VCaP (cell line): ENCODE results near the gene KRT1.

Experiments used
- H3K27ac ChIP-seq: fragments of 450-650 bp; 2 replicates; pipeline ENCODE4 v1.5.1; 2017
- TF ChIP-seq, protein P1 (sequence below): fragments of 450-650 bp; conservative IDR thresholded peaks from 2 replicates; pipeline ENCODE4 v1.5.1; 2017; ENCODE audit warnings: mild to moderate bottlenecking, moderate library complexity

The KRT1 gene

DNA sequence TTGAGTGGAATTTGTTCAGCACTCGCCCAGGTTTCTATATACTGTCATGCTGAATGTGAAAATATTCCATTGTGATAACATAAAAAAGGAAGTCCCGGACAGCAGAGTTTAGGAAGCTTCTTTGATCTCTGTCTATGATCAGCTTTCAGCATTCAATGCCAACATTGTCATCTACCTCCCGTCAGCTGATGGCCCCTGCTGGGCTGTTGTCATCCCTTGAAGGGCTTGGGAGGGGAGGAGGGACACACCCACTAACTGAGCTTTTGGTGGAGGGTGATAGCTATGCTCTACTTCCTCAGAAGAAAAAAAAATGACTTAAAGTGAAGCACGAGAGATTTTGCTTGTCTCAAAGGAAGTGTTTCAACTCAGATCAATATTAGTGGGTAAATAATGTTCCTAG, 27.8 kb upstream of the KRT1 start:
- TF ChIP-seq, protein P1, sequence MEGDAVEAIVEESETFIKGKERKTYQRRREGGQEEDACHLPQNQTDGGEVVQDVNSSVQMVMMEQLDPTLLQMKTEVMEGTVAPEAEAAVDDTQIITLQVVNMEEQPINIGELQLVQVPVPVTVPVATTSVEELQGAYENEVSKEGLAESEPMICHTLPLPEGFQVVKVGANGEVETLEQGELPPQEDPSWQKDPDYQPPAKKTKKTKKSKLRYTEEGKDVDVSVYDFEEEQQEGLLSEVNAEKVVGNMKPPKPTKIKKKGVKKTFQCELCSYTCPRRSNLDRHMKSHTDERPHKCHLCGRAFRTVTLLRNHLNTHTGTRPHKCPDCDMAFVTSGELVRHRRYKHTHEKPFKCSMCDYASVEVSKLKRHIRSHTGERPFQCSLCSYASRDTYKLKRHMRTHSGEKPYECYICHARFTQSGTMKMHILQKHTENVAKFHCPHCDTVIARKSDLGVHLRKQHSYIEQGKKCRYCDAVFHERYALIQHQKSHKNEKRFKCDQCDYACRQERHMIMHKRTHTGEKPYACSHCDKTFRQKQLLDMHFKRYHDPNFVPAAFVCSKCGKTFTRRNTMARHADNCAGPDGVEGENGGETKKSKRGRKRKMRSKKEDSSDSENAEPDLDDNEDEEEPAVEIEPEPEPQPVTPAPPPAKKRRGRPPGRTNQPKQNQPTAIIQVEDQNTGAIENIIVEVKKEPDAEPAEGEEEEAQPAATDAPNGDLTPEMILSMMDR, result no peak

DNA sequence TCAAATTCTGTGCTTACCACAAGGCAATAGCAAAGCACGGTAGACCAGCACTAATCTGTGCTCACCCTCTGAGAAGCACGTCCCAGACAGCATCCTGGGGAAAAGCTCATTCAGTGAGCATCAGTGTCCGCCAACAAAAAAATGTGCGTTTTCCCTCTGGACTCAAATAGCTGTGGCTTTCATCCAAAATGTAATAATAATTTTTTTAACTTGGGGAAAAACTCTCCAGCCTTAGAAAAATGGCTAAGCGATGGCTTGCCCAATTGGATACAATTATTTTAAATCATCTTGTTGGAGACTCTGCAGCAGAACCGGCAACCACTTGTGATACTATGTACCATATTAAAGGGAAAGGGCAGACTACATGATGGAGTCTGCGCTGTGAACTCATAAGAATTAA, 24.3 kb upstream of the KRT1 start:
- H3K27ac ChIP-seq, result no peak overlapping the region
- TF ChIP-seq, protein P1, result no peak

More for the DNA sequence above, 27.8 kb upstream of the KRT1 start:
- no peak overlapping the region for H3K27ac ChIP-seq

DNA sequence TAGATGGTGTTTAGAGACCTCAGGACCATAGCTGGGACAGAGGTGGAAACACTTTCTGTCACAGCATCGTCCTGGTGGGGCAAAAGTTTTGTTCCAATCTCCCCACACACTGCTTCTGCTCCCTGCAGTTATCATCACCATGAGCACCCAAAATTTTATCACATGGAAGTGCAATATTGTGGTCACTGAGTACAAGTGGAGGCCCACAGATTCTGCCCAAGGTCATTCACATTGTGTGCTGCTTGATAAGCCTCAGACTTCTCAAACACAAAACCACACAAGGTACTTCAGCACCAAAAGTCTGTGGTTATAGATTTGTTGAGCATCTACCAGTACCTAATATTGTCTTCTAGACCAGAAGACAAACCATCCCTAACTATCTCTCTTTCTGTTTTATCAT, 23.7 kb upstream of the KRT1 start:
- TF ChIP-seq, protein P1, result no peak

DNA sequence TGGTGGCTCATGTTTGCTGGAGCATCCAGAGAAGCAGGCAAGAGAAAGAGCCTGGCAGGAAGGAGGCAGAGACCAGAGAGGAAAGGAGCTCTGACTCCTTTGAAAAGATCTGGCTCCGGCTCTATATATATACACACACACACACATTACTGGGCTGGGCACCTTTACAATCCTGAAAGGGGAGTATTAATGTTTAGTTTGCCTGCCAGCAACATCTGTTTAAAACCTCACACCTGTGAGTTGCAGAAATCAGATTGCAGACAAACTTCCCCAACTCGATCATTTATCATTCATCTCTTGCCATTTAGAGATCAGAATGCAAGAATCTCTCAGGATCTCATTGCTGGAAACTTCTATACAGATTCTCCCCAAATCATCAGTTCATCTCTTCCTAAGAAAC, 23.2 kb upstream of the KRT1 start, which contains the start of gene KRT77:
TSS of gene KRT77 (minus strand) at position 101 of the 400 bp plus-strand sequence. CDS start at position 11, 90 bp downstream.
- no peak within 1 kb of the TSS for H3K27ac ChIP-seq
- TF ChIP-seq, protein P1, result no peak

More for the DNA sequence above, 23.7 kb upstream of the KRT1 start:
- H3K27ac ChIP-seq, result no peak overlapping the region

DNA sequence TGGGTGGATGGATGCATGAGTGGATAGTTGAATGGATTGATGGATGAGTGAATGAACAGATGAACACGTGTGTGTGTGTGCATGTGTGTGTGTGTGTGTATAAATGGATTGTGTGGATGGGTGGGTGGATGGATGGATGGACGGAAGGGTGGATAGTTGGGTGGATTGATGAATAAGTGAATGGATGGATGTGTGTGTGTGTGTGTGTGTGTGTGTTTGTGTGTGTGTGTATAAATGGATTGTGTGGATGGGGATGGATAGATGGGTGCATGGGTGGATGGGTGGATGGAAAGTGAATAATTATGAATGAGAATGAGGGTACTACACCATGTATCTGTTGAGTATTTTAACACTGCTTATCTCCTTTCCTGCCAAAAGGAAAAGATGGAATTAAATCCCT, 22.1 kb upstream of the KRT1 start:
- TF ChIP-seq, protein P1, result no peak
- no peak overlapping the region for H3K27ac ChIP-seq

DNA sequence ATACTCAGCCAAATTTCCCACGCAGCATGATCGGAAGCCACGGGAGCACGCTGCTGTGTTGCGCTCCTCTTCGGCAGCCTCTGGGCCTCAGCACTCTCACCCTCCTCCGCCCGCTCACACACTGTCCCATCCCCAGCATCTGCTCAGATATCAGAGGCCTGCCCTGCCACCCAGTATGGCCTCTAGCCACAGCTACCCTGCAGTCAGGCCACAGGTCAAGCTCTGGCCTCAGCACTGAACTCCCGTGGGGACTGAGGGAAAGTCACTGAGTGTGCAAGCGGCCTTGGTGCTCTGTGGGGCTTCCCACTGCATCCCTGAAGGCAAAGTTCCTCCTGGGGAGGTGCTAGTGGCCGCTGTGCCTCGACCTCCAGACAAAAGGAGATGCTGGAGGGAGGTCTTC, 21.1 kb upstream of the KRT1 start:
- H3K27ac ChIP-seq, result no peak overlapping the region
- TF ChIP-seq, protein P1, result no peak

DNA sequence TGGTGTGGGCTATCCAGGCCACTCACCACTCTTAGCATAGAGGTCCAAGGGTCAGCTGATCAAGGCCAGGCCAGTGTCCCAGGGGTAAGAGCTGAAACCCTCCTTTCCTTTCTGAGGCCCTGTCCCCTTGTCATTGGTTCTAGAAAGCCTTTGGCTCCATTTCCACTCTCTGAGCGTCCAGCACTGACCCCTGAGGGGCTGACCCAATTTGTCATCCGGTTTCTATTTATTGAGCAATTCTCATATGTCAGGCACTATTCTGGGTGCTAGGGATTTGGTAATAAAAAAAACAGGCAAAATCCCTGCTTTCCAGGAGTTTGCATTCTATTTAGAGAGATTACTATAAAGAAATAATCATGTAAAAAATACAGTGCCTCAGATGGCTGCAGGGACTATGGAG, 19.8 kb upstream of the KRT1 start:
- TF ChIP-seq, protein P1, result no peak
- no peak overlapping the region for H3K27ac ChIP-seq

DNA sequence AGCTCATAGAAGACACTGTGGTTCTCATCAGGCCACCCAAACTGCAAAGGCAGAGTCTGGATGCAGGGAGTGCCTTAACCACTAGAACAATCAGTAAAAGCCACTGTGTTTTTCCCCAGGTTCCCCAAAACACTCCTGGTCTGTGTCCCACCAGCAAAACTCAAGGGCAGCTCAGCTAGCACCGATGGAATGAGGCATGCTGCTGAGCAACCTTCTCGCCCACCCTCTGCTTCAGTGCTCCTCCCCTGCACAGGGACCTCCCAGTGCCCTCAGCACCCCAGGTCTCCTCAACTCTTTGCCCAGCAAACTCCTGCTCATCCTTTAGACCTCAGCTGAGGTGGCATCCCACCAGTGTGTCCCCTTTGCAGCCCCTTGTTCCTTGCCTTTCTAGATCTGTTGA, 19.2 kb upstream of the KRT1 start:
- TF ChIP-seq, protein P1, result no peak
- H3K27ac ChIP-seq, result no peak overlapping the region
